PFSK-1 (cell line): ENCODE results near the gene SELENOK.

Source experiments
- FOXP2 ChIP-seq: optimal IDR thresholded peaks from 2 replicates; pipeline ENCODE3; 2011; ENCODE audit warnings: borderline replicate concordance, control low read depth, inconsistent platforms; ENCODE audit not compliant: insufficient read depth; ENCODE audit errors: extremely low read length, extremely low read depth
- POLR2AphosphoS5 ChIP-seq: IDR thresholded peaks from 2 replicates; pipeline ENCODE4 v1.6.1; 2012; ENCODE audit warnings: low read depth, mild to moderate bottlenecking, control low read depth, low read length, moderate library complexity
- REST ChIP-seq, 2 experiments: IDR thresholded peaks; 2 replicates each; pipeline versions ENCODE4 v1.6.1 to v1.8.0; 2011 to 2012; ENCODE audit warnings: low read depth in 2 of 2, low read length in 2 of 2, control low read depth in 1 of 2, inconsistent platforms in 1 of 2, mild to moderate bottlenecking in 1 of 2, moderate library complexity in 1 of 2; ENCODE audit not compliant: insufficient read depth in 1 of 2
- SIN3A ChIP-seq: IDR thresholded peaks from 2 replicates; pipeline ENCODE4 v1.6.1; 2012; ENCODE audit warnings: mild to moderate bottlenecking, low read length, moderate library complexity, borderline replicate concordance; ENCODE audit not compliant: insufficient read depth
- TAF1 ChIP-seq: IDR thresholded peaks from 2 replicates; pipeline ENCODE4 v1.6.1; 2012; ENCODE audit warnings: low read length, control low read depth, borderline replicate concordance; ENCODE audit not compliant: insufficient read depth

Gene SELENOK

GRCh38 chr3:53899750-53900149, 8.1 kb upstream of the SELENOK start:
- TF ChIP-seq SIN3A (no peak), REST (IDR thresholded peaks at IDR 0.05; ENCODE audit: insufficient read depth in 1 of 2, low read depth in 2 of 2, low read length in 2 of 2) (no peak), FOXP2 (no peak), POLR2AphosphoS5 (no peak), TAF1 (no peak)

GRCh38 chr3:53892286-53892637, 603 bp upstream of the SELENOK start:
- TF ChIP-seq POLR2AphosphoS5, result no peak
- no peak for TF ChIP-seq TAF1
- no peak for TF ChIP-seq REST (IDR thresholded peaks at IDR 0.05; ENCODE audit: insufficient read depth in 1 of 2, low read depth in 2 of 2, low read length in 2 of 2)
- no peak for TF ChIP-seq SIN3A
- TF ChIP-seq FOXP2, result no peak

GRCh38 chr3:53890726-53891475, 758 bp downstream of the SELENOK start:
- TF ChIP-seq TAF1 (no peak), REST (IDR thresholded peaks at IDR 0.05; ENCODE audit: insufficient read depth in 1 of 2, low read depth in 2 of 2, low read length in 2 of 2) (no peak), FOXP2 (no peak), SIN3A (no peak)

- no peak for TF ChIP-seq REST (IDR thresholded peaks at IDR 0.05; ENCODE audit: insufficient read depth in 1 of 2, low read depth in 2 of 2, low read length in 2 of 2)
- TF ChIP-seq TAF1, result no peak
- TF ChIP-seq POLR2AphosphoS5, result no peak
- TF ChIP-seq FOXP2, result no peak
- TF ChIP-seq SIN3A, result no peak
Measured at GRCh38 chr3:53888232-53888631, 3.4 kb downstream of the SELENOK start.

- TF ChIP-seq POLR2AphosphoS5, result no peak
- TF ChIP-seq SIN3A, result no peak
Measured at GRCh38 chr3:53887446-53887845, 4.2 kb downstream of the SELENOK start.
